AG08396 (cell line): Measurements from ENCODE around the gene KRTAP15-1.

Source experiments
- DNase-seq: peaks from one replicate; pipeline ENCODE4 v3.0.0; 2012; ENCODE audit warnings: low spot score, mixed read lengths

The KRTAP15-1 gene

DNA sequence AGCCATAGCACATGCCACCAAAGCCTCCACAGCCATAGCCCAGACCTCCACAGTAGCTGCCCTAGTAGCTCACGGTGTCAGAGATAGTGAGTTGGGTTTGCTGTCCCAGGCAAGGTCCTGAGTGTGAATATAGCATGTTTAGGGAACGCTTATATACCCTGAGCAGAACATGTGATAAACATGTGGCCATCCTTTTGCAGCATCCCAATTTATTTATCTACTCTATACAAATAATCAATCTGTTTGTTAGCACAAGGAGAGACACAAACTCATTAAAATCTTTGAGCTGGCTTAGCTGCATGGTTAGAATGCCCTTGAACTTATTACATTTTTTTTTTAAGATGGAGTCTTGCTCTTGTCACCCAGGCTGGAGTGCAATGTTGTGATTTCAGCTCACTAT, 47.3 kb downstream of the KRTAP15-1 start, which contains the start of gene KRTAP19-2:
Gene KRTAP19-2, minus strand, starts transcription at position 101 of the 400 bp plus-strand sequence. Its CDS starts 88 bp downstream, at position 13.
- DNase-seq = no peak
